ENCODE data around the gene RPN2. TPM values are rescaled to one million over a fixed set of nuclear protein-coding genes. Genes with fewer than 3 reads are reported as not detected.
A peak's percentile ranks its signal among the peaks of the same experiment; 100 is the strongest.

The RPN2 gene
- total and polyA plus RNA-seq, 4 donors = 88.9 to 286 (median 189) TPM

DNA sequence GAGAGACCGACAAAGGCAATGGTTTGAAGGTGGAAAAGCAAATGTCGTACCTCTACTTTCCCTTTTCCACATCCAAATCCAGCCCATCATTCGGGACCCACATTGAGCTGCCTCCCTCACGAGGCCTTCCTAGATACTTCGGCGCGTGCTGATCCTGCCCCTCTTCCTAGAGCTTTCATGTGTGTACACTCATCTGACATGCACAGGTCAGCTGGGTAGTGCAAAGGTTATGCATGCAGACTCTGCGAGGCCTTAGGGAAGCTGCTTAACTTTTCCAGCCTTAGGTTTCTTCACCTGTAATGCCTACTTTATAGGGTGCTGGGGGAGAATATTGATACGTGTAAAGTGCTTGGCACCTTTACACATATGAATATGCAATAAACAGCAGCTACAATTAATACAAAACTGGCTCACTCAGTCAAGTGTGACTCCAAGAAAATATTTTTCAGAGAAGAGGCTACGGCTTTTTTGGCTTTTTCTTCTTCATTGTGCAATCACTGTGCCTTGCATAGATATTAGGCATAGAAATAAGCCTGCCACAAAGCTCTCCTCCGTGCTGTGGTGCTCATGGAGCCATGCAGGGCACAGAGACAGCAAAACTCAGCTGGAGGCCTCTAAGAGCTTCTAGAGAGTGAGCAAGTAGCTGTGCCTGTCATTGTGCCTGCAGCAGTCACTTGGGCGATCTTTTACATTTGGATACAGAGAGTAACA is 106.7 kb downstream of the RPN2 start:
- H3K27me3 ChIP-seq (ENCODE audit: control insufficient read depth in 3 of 3, insufficient read depth in 3 of 3, low read length in 2 of 3) = no peaks in the 10 kb centered on the region
- no peak overlapping the region for H3K9ac ChIP-seq (ENCODE audit: insufficient read depth in 1 of 2, low read length in 2 of 2)
- ATAC-seq (ENCODE audit: insufficient read depth, low FRiP score) (no peak), DNase-seq (no peak)
- 82 to 87% methylated on average over 12 of the region's 12 CpGs for WGBS, 2 donors
- no peak overlapping the region for H3K27ac ChIP-seq (ENCODE audit: low read depth in 1 of 2, low read length in 1 of 2)
- no peaks in the 10 kb centered on the region for H3K36me3 ChIP-seq (ENCODE audit: control insufficient read depth in 4 of 4, insufficient read depth in 4 of 4, low read length in 4 of 4)
- no peaks in the 10 kb centered on the region for H3K9me3 ChIP-seq (ENCODE audit: control insufficient read depth in 4 of 4, insufficient read depth in 3 of 4, low read length in 3 of 4)
- no peak for TF ChIP-seq CTCF (IDR thresholded peaks at IDR 0.05; ENCODE audit: control extremely low read depth, extremely low read depth)
- H3K4me3 ChIP-seq = no peak overlapping the region
- peaks cover 0 to 9% (median 0%) of the 10 kb centered on the region in 5 donors for H3K4me1 ChIP-seq (ENCODE audit: control insufficient read depth in 5 of 5, insufficient read depth in 5 of 5, low read length in 5 of 5)

- no peak overlapping the region for H3K4me3 ChIP-seq
- DNase-seq (no peak), ATAC-seq (ENCODE audit: insufficient read depth, low FRiP score) (no peak)
- H3K9ac ChIP-seq (ENCODE audit: insufficient read depth in 1 of 2, low read length in 2 of 2) = no peak overlapping the region
- TF ChIP-seq CTCF (IDR thresholded peaks at IDR 0.05; ENCODE audit: control extremely low read depth, extremely low read depth) = no peak
- peaks cover 0 to 6% (median 4%) of the 10 kb centered on the region in 4 donors for H3K36me3 ChIP-seq (ENCODE audit: control insufficient read depth in 4 of 4, insufficient read depth in 4 of 4, low read length in 4 of 4)
- no peak overlapping the region for H3K27ac ChIP-seq (ENCODE audit: low read depth in 1 of 2, low read length in 1 of 2)
- H3K9me3 ChIP-seq (ENCODE audit: control insufficient read depth in 4 of 4, insufficient read depth in 3 of 4, low read length in 3 of 4) = peaks cover 0 to 2% (median 0%) of the 10 kb centered on the region in 4 donors
- H3K27me3 ChIP-seq (ENCODE audit: control insufficient read depth in 3 of 3, insufficient read depth in 3 of 3, low read length in 2 of 3) = no peaks in the 10 kb centered on the region
- WGBS, 2 donors = 65 to 67% methylated on average over 4 of the region's 4 CpGs
- peaks cover 0 to 11% (median 0%) of the 10 kb centered on the region in 5 donors for H3K4me1 ChIP-seq (ENCODE audit: control insufficient read depth in 5 of 5, insufficient read depth in 5 of 5, low read length in 5 of 5)
Measured at GRCh38 chr20:37288091-37288490, 109.0 kb downstream of the RPN2 start.

GRCh38 chr20:37290158-37290810 is 111.2 kb downstream of the RPN2 start:
- peak overlapping the region; percentile 79 to 96 for H3K9ac ChIP-seq (ENCODE audit: insufficient read depth in 1 of 2, low read length in 2 of 2)
- ATAC-seq (ENCODE audit: insufficient read depth, low FRiP score) = no peak
- peaks cover 0 to 12% (median 7%) of the 10 kb centered on the region in 4 donors for H3K36me3 ChIP-seq (ENCODE audit: control insufficient read depth in 4 of 4, insufficient read depth in 4 of 4, low read length in 4 of 4)
- peak overlapping the region; percentile 91 to 93 for H3K27ac ChIP-seq (ENCODE audit: low read depth in 1 of 2, low read length in 1 of 2)
- peak overlapping the region; percentile 94 for H3K4me3 ChIP-seq
- DNase-seq = no peak
- H3K27me3 ChIP-seq (ENCODE audit: control insufficient read depth in 3 of 3, insufficient read depth in 3 of 3, low read length in 2 of 3) = no peaks in the 10 kb centered on the region
- WGBS, 2 donors = 70 to 73% methylated on average over 21 of the region's 21 CpGs
- no peak for TF ChIP-seq CTCF (IDR thresholded peaks at IDR 0.05; ENCODE audit: control extremely low read depth, extremely low read depth)
- peaks cover 0 to 11% (median 3%) of the 10 kb centered on the region in 5 donors for H3K4me1 ChIP-seq (ENCODE audit: control insufficient read depth in 5 of 5, insufficient read depth in 5 of 5, low read length in 5 of 5)
- H3K9me3 ChIP-seq (ENCODE audit: control insufficient read depth in 4 of 4, insufficient read depth in 3 of 4, low read length in 3 of 4) = peaks cover 0 to 9% (median 0%) of the 10 kb centered on the region in 4 donors

Other genes starting within 250 kb of the RPN2 start
- 100 to 1,000 TPM in 1 of 2 donors, 10 to 100 TPM in 1; 94.3 to 184 TPM for gene SAMHD1, start 227.6 kb upstream of the RPN2 start, total RNA-seq
- 10 to 100 TPM; 59.7 to 87.6 TPM for gene SAMHD1, start 227.6 kb upstream of the RPN2 start, polyA plus RNA-seq
- gene RBL1, start 83.3 kb upstream of the RPN2 start, total RNA-seq = 1 to 10 TPM; 9.0 to 9.5 TPM
- gene RBL1, start 83.3 kb upstream of the RPN2 start, polyA plus RNA-seq = 1 to 10 TPM; 1.4 to 1.7 TPM
- gene MROH8, start 218 bp downstream of the RPN2 start, total RNA-seq = 1 to 10 TPM; 3.3 to 4.0 TPM
- gene MROH8, start 218 bp downstream of the RPN2 start, polyA plus RNA-seq = 1 to 10 TPM in 1 of 2 donors, under 1 TPM in 1; 0.84 to 1.6 TPM
- gene GHRH, start 82.5 kb downstream of the RPN2 start, total RNA-seq = not detected
- gene GHRH, start 82.5 kb downstream of the RPN2 start, polyA plus RNA-seq = not detected
- 10 to 100 TPM; 20.8 to 37.3 TPM for gene MANBAL, start 110.3 kb downstream of the RPN2 start, total RNA-seq
- gene MANBAL, start 110.3 kb downstream of the RPN2 start, polyA plus RNA-seq = 10 to 100 TPM; 41.4 to 57.4 TPM
- gene SRC, start 166.8 kb downstream of the RPN2 start, total RNA-seq = 10 to 100 TPM; 57.8 to 69.5 TPM
- 10 to 100 TPM; 35.6 to 42.5 TPM for gene SRC, start 166.8 kb downstream of the RPN2 start, polyA plus RNA-seq